H1 (cell line): ENCODE measurements around the gene AKT1. TPM values are rescaled to one million over a fixed set of nuclear protein-coding genes. Genes with fewer than 3 reads are reported as not detected.

Experiments used
- CTCF ChIA-PET: fragments of 300-600 bp; sonication (Branson Sonifier 250); formaldehyde crosslinking; loops from one replicate; lab custom pipeline; 2021; ENCODE audit not compliant: partially characterized antibody; lab: Charles Lee
- POLR2A ChIA-PET: fragments of 300-600 bp; sonication (Branson Sonifier 250); formaldehyde crosslinking; loops from one replicate; lab custom pipeline; 2021; ENCODE audit warnings: inconsistent platforms; ENCODE audit not compliant: partially characterized antibody; lab: Charles Lee
- DNase-seq, 2 experiments: peaks; one replicate each; pipeline versions ENCODE4 v3.0.0 to v3.0.0-alpha.2; 2010 to 2022; ENCODE audit warnings: low spot score in 2 of 2, low read depth in 1 of 2, mixed read lengths in 1 of 2
- FAIRE-seq: peaks from 2 replicates; lab custom pipeline; 2011; peaks lifted over from hg19 to GRCh38; lab: Jason Lieb, UNC
- H2AFZ ChIP-seq: 2 replicates; pipeline ENCODE4 v1.8.1; 2012; ENCODE audit warnings: low read length, inconsistent platforms
- H2AK5ac ChIP-seq: 2 replicates; pipeline ENCODE4 v1.6.1; 2013; ENCODE audit warnings: low read depth, low read length
- H2BK120ac ChIP-seq: replicated peaks from 2 replicates; pipeline ENCODE3; 2013; ENCODE audit warnings: low read depth, low read length, inconsistent platforms
- H2BK12ac ChIP-seq: 2 replicates; pipeline ENCODE4 v1.6.1; 2013; ENCODE audit warnings: low read depth, low read length
- H2BK15ac ChIP-seq: 2 replicates; pipeline ENCODE4 v1.6.1; 2013; ENCODE audit warnings: low read length
- H2BK20ac ChIP-seq: 2 replicates; pipeline ENCODE4 v1.6.1; 2013; ENCODE audit warnings: low read length
- H2BK5ac ChIP-seq: 2 replicates; pipeline ENCODE4 v1.6.1; 2013; ENCODE audit warnings: low read depth, low read length
- H3K14ac ChIP-seq: 2 replicates; pipeline ENCODE4 v1.6.1; 2013; ENCODE audit warnings: inconsistent platforms; ENCODE audit not compliant: insufficient read length
- H3K18ac ChIP-seq: 2 replicates; pipeline ENCODE4 v1.6.1; 2013; ENCODE audit warnings: low read length; ENCODE audit errors: extremely low read depth
- H3K23ac ChIP-seq: 2 replicates; pipeline ENCODE4 v1.6.1; 2013; ENCODE audit warnings: inconsistent platforms; ENCODE audit not compliant: insufficient read length
- H3K23me2 ChIP-seq: 2 replicates; pipeline ENCODE4 v1.6.1; 2013; ENCODE audit warnings: low read depth, low read length
- H3K27ac ChIP-seq: 2 replicates; pipeline ENCODE4 v1.6.1; 2011; ENCODE audit warnings: low read depth, low read length, inconsistent platforms
- H3K27me3 ChIP-seq, 4 experiments: replicated peaks in 1 of 4; 1 replicate in 1 of 4; 2 replicates in 3 of 4; pipeline versions ENCODE4 v1.6.1 to v1.8.1; 2011 to 2013; ENCODE audit warnings: low read length in 3 of 4, mild to moderate bottlenecking in 3 of 4, inconsistent platforms in 2 of 4, mixed read lengths in 2 of 4, moderate library complexity in 1 of 4; ENCODE audit not compliant: control insufficient read depth in 3 of 4, insufficient read depth in 3 of 4; ENCODE audit errors: extremely low read depth in 1 of 4
- H3K36me3 ChIP-seq, 4 experiments: 2 replicates each; pipeline versions ENCODE4 v1.6.1 to v1.8.1; 2011 to 2013; ENCODE audit warnings: mild to moderate bottlenecking in 4 of 4, low read length in 3 of 4, moderate library complexity in 2 of 4, control low read depth in 1 of 4, inconsistent platforms in 1 of 4; ENCODE audit not compliant: insufficient read depth in 4 of 4, control insufficient read depth in 2 of 4
- H3K4ac ChIP-seq: replicated peaks from 2 replicates; pipeline ENCODE3; 2013; ENCODE audit warnings: low read length, low read depth, mixed read lengths, inconsistent platforms; ENCODE audit not compliant: insufficient read length
- H3K4me1 ChIP-seq, 4 experiments: replicated peaks in 1 of 4; 1 replicate in 1 of 4; 2 replicates in 3 of 4; pipeline versions ENCODE4 v1.6.1 to v1.8.1; 2011 to 2013; ENCODE audit warnings: low read length in 3 of 4, inconsistent platforms in 2 of 4, mixed read lengths in 1 of 4; ENCODE audit not compliant: insufficient read depth in 4 of 4, control insufficient read depth in 3 of 4
- H3K4me2 ChIP-seq, 2 experiments: 2 replicates each; pipeline versions ENCODE4 v1.6.1 to v1.8.1; 2011 to 2013; ENCODE audit warnings: low read depth in 2 of 2, low read length in 2 of 2, control low read depth in 1 of 2, inconsistent platforms in 1 of 2, mild to moderate bottlenecking in 1 of 2; ENCODE audit not compliant: insufficient read depth in 1 of 2
- H3K4me3 ChIP-seq, 4 experiments: fragments of 200-600, 300-600 bp in 1 of 4; sonication (generic), shearing (Covaris generic), sonication (Bioruptor Twin) in 1 of 4; 2 replicates each; pipeline versions ENCODE4 v1.5.1 to v1.8.1; 2011 to 2016; ENCODE audit warnings: low read length in 4 of 4, low read depth in 3 of 4, control low read depth in 2 of 4, inconsistent platforms in 2 of 4, mild to moderate bottlenecking in 2 of 4, mixed read lengths in 1 of 4, moderate library complexity in 1 of 4; ENCODE audit not compliant: insufficient read depth in 2 of 4; ENCODE audit errors: extremely low read depth in 1 of 4
- H3K56ac ChIP-seq: replicated peaks from 2 replicates; pipeline ENCODE3; 2013; ENCODE audit warnings: low read depth, mild to moderate bottlenecking, mixed read lengths, low read length, inconsistent platforms; ENCODE audit not compliant: insufficient read length
- H3K79me1 ChIP-seq: 2 replicates; pipeline ENCODE4 v1.6.1; 2013; ENCODE audit warnings: low read depth, low read length, control low read depth
- H3K79me2 ChIP-seq, 2 experiments: 2 replicates each; pipeline versions ENCODE4 v1.6.1 to v1.8.1; 2012 to 2013; ENCODE audit warnings: low read length in 2 of 2, mild to moderate bottlenecking in 2 of 2, inconsistent platforms in 1 of 2; ENCODE audit not compliant: insufficient read depth in 2 of 2, control insufficient read depth in 1 of 2
- H3K9ac ChIP-seq, 4 experiments: replicated peaks in 1 of 4; 1 replicate in 1 of 4; 2 replicates in 3 of 4; pipeline versions ENCODE4 v1.6.1 to v1.8.1; 2011 to 2013; ENCODE audit warnings: low read depth in 3 of 4, low read length in 3 of 4, control low read depth in 2 of 4, mild to moderate bottlenecking in 2 of 4, moderate library complexity in 2 of 4, inconsistent platforms in 1 of 4; ENCODE audit errors: extremely low read depth in 1 of 4
- H3K9me3 ChIP-seq, 2 experiments: 2 replicates each; pipeline versions ENCODE4 v1.6.1 to v1.8.1; 2012 to 2013; ENCODE audit warnings: mild to moderate bottlenecking in 2 of 2, moderate library complexity in 2 of 2, control low read depth in 1 of 2, inconsistent platforms in 1 of 2, low read depth in 1 of 2, low read length in 1 of 2, mixed read lengths in 1 of 2; ENCODE audit not compliant: insufficient read depth in 2 of 2
- H4K20me1 ChIP-seq, 2 experiments: replicated peaks in 1 of 2; 2 replicates each; pipeline versions ENCODE3 to v1.8.1; 2011 to 2013; ENCODE audit warnings: inconsistent platforms in 2 of 2, low read length in 2 of 2, mild to moderate bottlenecking in 1 of 2; ENCODE audit not compliant: insufficient read depth in 2 of 2, control insufficient read depth in 1 of 2
- H4K5ac ChIP-seq: 2 replicates; pipeline ENCODE4 v1.6.1; 2013; ENCODE audit warnings: low read length, low read depth, mixed read lengths, inconsistent platforms; ENCODE audit not compliant: insufficient read length
- H4K8ac ChIP-seq: 2 replicates; pipeline ENCODE4 v1.8.0; 2013; ENCODE audit warnings: mild to moderate bottlenecking, moderate library complexity, low read length, inconsistent platforms; ENCODE audit not compliant: insufficient read depth; ENCODE audit errors: extremely low read depth
- H4K91ac ChIP-seq: replicated peaks from 2 replicates; pipeline ENCODE3; 2013; ENCODE audit warnings: low read length, mixed read lengths, inconsistent platforms; ENCODE audit not compliant: insufficient read length
- BACH1 ChIP-seq: IDR thresholded peaks from 2 replicates; pipeline ENCODE4 v1.6.1; 2012; ENCODE audit warnings: low read length, improper control_type of control experiment
- CBX8 ChIP-seq: fragments of 300-800, 300-1000 bp; sonication (generic); IDR thresholded peaks from 2 replicates; pipeline ENCODE4 v1.7.1; 2016; ENCODE audit warnings: low read depth, low read length, borderline replicate concordance
- HDAC2 ChIP-seq, 2 experiments: fragments of 300-600 bp in 1 of 2; sonication (generic) in 1 of 2; IDR thresholded peaks; 2 replicates each; pipeline ENCODE4 v1.6.1; 2011 to 2012; ENCODE audit warnings: low read depth in 2 of 2, low read length in 2 of 2, mild to moderate bottlenecking in 2 of 2, moderate library complexity in 2 of 2, borderline replicate concordance in 1 of 2, inconsistent platforms in 1 of 2
- TBP ChIP-seq: IDR thresholded peaks from 2 replicates; pipeline ENCODE4 v1.6.1; 2011; ENCODE audit warnings: low read depth, low read length, improper control_type of control experiment
- WGBS, 2 experiments: shearing (Covaris generic) in 1 of 2; methylation state at CpG; one replicate each; pipeline versions ENCODE4 v1.1.6 to v1.1.7; 2013 to 2015; ENCODE audit warnings: low lambda C conversion rate in 2 of 2, mixed read lengths in 2 of 2, inconsistent platforms in 1 of 2, low coverage in 1 of 2, missing lambda C conversion rate in 1 of 2; ENCODE audit not compliant: insufficient replicate concordance in 2 of 2, insufficient coverage in 1 of 2, insufficient read length in 1 of 2; ENCODE audit errors: extremely low coverage in 1 of 2, missing lambda C conversion rate in 1 of 2; 5-methylcytosine and 5-hydroxymethylcytosine counted together
- polyA plus RNA-seq, 7 experiments: library from polyadenylated mRNA; depleted of rRNA in 3 of 7; stranded (reverse) in 5 of 7; unstranded in 2 of 7; fragments of >200 nt in 5 of 7; fragments of 200-250 nt in 2 of 7; gene quantifications; 1 replicate in 5 of 7; 2 replicates in 1 of 7; 4 replicates in 1 of 7; pipeline versions ENCODE4 v1.2.1 to v1.2.3, GENCODE V29; 2011 to 2013; ENCODE audit warnings: missing spikeins in 2 of 7, mixed read lengths in 2 of 7
- total RNA-seq: library from RNA; stranded (reverse); fragmentation: NEBNext Ultra II Directional; extraction: Animal tissue kit (Norgen Biotek cat#: 25700); gene quantifications from 2 replicates; pipeline ENCODE4 v1.2.1, GENCODE V29; 2021

AKT1 gene
- total and polyA plus RNA-seq, 2 of the 8 experiments (the other 6 are each of a cell fraction or from before 2014, with no cell fraction given), result 68.1 to 71.5 TPM

DNA sequence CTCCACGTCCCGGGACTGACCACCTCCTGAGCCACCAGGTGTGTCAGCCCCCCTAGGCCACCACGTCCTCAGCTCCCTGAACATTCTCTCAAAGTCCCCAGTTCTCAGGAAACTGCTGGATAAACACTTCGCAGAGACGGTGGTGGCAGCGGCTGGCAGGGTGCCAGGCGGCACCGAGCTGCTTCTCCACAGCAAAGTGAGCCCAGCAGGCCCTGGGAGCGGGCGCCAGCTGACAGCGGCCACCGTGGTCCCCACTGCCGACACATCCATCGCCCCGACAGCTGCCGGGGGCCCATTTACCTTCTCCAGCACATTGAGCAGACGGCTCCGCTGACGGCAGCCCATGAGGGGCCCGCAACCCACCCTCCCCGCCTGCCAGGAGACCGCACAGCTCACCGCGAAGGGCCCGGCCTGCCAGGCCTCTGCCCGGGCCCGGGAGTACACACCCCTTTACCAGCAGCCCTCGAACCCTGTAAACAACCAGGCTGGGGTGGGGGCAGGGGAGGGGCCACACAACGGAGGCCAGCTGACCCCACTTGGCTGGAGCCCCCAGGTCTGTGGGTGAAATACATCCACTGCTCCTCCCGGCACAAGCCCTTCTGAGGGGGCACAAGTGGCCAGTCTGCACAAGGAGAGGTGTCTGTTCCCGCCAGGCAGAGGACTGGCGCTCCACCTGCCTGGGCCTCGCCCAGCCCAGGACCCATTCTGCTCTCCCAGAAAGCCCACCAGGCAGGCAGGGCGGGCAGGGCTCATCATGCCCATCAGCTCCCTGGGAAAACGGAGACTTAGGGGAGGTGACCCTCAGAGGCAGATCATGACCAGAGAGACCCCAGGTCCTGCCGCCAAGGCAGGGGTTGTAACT, 10.5 kb downstream of the AKT1 start:
- no peak for DNase-seq
- H3K14ac ChIP-seq, result no peak overlapping the region
- TF ChIP-seq TBP (no peak), CBX8 (no peak), HDAC2 (IDR thresholded peaks at IDR 0.05; ENCODE audit: borderline replicate concordance in 1 of 2, low read depth in 2 of 2, low read length in 2 of 2) (no peak), BACH1 (no peak)
- TF ChIP-seq, all 59 proteins: peak for 0
- Histone ChIP-seq H4K8ac (no peak overlapping the region), H3K9ac (no peak overlapping the region), H2BK20ac (no peak overlapping the region), H2AFZ (no peak overlapping the region), H3K79me2 (no peaks in the 10 kb centered on the region), H2BK5ac (no peak overlapping the region; the same call in 1 of the 2 replicates), H4K20me1 (peaks cover 16 to 20% of the 10 kb centered on the region in 2 experiments), H3K36me3 (no peaks in the 10 kb centered on the region; a peak in 1 of 8 replicates), H4K91ac (no peak overlapping the region), H3K56ac (no peak overlapping the region), H2BK120ac (no peak overlapping the region), H3K27me3 (no peaks in the 10 kb centered on the region), H3K23ac (no peak overlapping the region), H3K79me1 (no peaks in the 10 kb centered on the region; the same call in 1 of the 2 replicates), H3K23me2 (no peaks in the 10 kb centered on the region), H3K9me3 (no peaks in the 10 kb centered on the region), H3K27ac (no peak overlapping the region), H4K5ac (no peak overlapping the region), H3K18ac (no peak overlapping the region), H3K4me2 (no peak overlapping the region), H2BK12ac (no peak overlapping the region), H2BK15ac (no peak overlapping the region), H3K4me1 (no peaks in the 10 kb centered on the region), H3K4ac (no peak overlapping the region), H2AK5ac (no peak overlapping the region), H3K4me3 (no peak overlapping the region)
- WGBS, 2 experiments, result 93% methylated on average over 26 of the region's 36 CpGs; no CpG with 5 or more reads in 1 of the 2 experiments
- no peak for FAIRE-seq
- POLR2A ChIA-PET, result interaction anchor here (0.5 to 1.2 kb wide), 6 partner anchors 9 to 109 kb away, joined by 3 to 4 read pairs (median 3); partner anchors contain the start of gene CEP170B
- CTCF ChIA-PET, result interaction anchor here (0.9 to 4.0 kb wide), 3 partner anchors 12 to 111 kb away, joined by 3 to 28 read pairs (median 7); no protein-coding TSS in a partner anchor
